HG03025 (cell line): ENCODE data around the gene PSMD9.
"Not testable (repeated sequence)": the region's sequence is repeated elsewhere in the genome, so short reads cannot be mapped to it uniquely, and the experiment has no call there.

Source experiments
- ATAC-seq: cut with Tn5 transposase; IDR thresholded peaks from one replicate; pipeline ENCODE4 v1.9.1; 2021; ENCODE audit warnings: mild to moderate bottlenecking, moderate library complexity; ENCODE audit not compliant: unreplicated experiment, low FRiP score

Gene PSMD9

DNA sequence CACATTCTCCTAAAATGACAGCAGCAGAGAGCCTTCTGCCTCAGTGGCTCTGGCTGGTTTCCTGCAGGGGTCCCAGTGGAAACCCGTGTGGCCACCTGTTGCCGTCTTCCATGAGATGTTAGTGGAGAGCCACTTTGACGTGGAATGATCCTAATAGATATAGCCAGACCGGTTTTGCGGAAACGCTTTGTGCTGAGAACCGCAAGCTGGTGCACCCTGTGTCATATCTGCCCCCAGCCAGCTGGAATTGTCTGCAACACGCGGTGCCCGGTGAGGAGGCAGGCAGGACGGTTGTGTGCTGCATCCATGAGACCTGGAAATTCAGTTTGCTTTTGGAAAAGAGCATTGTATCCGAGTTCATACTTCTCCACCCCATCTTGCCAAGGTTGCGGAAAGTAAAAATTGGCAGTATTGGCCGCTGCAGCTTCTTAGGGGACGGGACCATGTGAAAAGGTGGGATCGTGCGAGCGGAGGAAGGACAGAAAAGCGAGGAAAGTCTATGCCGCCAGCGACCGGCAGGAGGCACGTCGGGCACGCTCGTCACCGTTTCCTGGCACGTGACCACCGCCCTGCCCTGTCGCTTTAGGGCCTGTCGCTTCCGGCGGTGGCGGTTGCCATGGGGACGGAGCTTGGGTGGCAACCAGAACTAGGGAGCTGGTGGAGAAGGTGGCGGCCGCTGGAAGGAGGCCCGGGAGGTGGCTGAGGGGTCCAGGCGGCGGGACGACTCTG is 29.5 kb downstream of the PSMD9 start, which contains the start of gene CFAP251:
TSS of gene CFAP251 (plus strand) at position 643 of the 729 bp plus-strand sequence. CDS start 2,714 bp downstream, outside the sequence.
- ATAC-seq, result peak; percentile 86

DNA sequence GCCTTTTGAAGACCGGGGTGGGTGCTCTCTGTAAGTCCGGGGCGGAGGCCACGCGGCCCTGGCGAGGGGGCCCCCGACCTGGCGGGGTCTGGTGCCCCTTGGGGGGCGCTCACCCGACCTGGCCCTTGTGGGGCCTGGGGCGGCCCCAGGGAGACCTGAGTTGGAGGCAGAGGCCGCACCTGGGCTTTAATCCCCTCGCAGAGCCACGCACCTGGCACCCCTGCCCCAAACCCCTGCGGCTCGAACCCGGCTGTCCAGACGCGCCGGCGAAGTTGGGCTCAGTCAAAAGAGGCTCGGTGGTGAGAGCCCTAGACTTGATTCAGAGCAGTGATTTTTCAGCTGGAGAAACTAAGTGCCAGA is 30.1 kb downstream of the PSMD9 start:
- ATAC-seq, result no peak

DNA sequence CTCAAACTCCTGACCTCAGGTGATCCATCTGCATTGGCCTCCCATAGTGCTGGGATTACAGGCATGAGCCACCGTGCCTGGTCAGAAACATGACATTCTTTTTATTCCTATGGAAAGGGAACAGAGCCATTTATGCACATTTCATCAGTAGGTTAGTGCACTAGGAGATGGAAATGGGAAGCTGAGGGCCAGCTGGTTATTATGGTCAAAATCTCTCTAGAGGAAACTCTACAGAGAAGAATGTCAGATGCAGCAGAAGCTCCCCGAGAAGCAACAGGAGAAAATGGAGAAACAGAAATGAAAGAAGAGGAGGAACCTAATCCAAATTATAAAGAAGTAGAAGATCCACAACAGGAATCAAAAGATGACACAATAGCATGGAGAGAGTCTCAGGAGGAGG is 32.5 kb downstream of the PSMD9 start:
- no peak for ATAC-seq

GRCh38 chr12:121925358-121925695 is 36.7 kb downstream of the PSMD9 start:
- no peak for ATAC-seq

DNA sequence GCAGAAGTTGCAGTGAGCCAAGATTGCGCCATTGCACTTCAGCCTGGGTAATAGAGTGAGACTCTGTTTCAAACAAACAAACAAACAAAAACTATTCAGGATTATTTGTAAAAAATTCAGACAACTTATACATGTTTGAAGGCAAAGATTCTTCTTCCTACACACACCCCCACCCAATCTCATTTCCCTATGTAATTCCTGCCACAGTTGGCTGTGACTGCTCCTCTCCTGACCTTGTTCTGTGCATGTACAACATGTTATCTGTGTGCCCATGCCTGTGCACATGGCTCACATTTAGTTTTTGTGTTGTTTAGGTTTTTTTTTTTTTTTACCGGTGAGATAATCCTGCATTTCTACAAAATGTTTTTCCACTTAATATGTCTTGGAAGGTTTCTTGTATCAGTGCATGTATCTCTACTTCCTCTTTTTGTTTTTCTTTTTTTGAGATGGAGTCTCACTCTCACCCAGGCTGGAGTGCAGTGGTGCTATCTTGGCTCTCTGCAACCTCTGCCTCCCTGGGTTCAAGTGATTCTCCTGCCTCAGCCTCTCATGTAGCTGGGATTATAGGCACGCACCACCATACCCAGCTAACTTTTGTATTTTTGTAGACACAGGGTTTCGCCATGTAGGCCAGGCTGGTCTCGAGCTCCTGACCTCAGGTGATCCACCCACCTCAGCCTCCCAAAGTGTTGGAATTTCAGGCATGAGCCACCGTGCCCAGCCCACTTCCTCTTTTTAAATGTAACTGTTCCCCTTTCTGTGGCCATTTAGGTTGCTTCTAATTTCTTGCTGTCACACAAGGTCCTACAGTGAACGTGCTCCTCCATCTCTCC is 38.5 kb downstream of the PSMD9 start:
- ATAC-seq, result peak; percentile 55

- ATAC-seq, result no peak
Measured at GRCh38 chr12:121927813-121928212, 39.2 kb downstream of the PSMD9 start.

GRCh38 chr12:121929545-121929944 is 41.0 kb downstream of the PSMD9 start:
- ATAC-seq, result not testable (repeated sequence)

DNA sequence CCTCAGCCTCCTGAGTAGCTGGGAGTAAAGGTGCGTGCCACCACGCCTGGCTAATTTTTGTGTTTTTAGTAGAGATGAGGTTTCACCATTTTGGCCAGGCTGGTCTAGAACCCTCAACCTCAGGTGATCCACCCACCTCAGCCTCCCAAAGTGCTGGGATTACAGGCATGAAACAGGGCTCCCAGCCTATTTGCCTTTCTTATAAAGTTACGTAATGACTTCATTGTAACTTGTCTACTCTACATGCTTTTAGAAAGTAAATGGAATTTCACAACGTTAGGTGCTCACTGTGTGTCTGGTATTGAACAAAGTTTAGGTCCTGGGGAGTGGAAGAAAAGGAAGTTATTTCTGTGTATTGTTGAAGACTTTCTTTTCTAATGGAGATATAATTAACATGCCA is 42.3 kb downstream of the PSMD9 start:
- no peak for ATAC-seq

DNA sequence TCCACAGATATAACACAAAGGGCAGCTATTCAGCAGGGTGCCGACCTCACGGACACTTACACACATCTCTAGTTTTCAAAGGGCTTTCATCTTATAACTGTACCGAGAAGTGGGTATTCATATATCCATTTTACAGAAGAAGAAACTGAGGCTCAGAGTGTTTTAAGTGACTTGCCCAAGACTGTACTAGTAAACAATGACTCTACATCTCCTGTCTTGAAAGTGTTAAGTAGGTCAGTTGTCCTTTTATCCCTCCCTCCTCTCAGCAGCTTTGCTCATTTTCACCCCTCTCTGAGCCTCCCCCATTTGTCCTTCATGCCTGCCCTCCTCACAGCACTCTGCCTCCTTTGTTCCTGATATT is 43.6 kb downstream of the PSMD9 start:
- no peak for ATAC-seq

DNA sequence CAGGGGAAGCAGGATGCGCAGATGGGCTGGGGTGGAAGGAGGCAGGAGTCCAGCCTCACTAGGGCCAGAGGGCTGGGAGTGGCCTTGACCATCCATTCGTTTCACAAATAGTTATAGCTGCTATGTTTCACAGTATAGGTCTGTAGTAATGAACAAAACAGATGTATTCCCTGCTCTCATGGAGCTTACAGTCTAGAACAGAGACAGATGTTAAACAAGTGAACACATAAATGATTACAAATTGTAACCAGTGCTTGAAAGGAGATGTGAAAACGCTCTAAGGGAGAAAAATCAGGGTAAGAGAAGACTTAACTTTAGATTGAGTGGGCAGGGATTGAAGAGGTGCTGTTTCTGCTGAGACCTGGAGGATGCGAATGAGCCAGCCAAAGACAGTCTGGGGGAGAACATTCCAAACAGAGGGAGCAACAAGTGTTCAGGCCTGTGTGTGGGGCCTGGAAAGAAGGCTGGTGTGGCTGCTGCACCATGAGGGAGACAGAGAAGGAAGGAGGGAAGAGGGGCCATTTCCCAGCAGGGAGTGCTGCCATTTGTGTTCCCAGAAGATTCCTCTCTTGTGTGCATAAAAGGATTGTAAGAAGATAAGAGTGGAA is 44.4 kb downstream of the PSMD9 start:
- ATAC-seq, result no peak

DNA sequence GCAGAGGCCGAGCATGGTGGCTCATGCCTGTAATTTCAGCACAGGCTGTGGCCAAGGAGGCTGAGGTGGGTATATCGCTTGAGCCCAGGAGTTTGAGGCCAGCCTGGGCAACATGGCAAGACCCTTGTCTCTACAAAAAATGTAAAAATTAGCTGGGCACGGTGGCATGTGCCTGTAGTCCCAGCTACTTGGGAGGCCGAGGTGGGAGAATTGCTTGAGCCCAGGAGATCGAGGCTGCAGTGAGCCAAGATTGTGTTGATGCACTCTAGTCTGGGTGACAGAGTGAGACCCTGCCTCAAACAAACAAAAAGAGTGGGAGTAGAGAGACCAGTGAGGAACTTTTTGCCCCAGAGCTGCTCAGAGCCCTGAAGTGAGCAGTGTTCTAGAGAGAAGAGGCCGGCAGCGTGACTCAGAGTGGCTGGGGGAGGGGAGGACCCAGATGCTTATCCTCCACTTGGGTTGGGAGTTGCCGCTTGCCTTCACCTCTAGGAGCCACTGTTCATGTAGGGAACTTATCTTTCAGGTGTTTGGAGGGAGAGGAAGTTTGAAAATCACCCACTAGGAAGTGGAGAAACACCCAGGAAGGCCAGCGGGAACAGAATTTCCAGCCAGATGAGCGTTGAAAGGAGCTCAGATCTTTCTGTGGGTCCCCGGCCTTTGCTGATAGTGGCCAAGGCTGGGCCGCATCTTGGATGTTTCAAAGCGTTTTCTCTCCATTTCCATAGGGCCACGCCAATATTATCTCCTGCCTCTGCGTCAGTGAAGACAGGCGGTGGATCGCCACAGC is 45.1 kb downstream of the PSMD9 start:
- ATAC-seq, result no peak

GRCh38 chr12:121934309-121934664 is 45.7 kb downstream of the PSMD9 start:
- ATAC-seq, result no peak

- ATAC-seq, result no peak
Measured at GRCh38 chr12:121937654-121938053, 49.1 kb downstream of the PSMD9 start.

DNA sequence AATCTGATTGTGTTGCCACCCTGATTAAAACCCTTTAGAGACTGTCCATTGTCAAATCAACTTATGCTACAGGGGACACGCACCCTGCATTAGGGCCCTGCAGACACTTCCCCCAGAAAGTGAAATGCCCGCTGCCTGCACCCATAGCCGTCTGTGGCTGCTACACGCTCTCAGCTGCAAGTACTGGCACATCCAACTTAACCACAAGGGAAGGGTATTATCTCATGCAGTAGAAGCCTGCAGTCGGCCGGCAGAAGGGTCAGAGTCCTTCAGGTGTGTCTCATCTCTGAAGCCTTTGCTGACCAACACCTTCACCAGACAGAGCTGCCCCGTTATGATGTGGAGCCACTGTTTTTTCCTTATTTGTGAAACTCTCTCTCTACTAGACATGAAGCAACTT is 50.6 kb downstream of the PSMD9 start:
- ATAC-seq, result no peak

- no peak for ATAC-seq
Measured at GRCh38 chr12:121939992-121940766, 51.6 kb downstream of the PSMD9 start.

DNA sequence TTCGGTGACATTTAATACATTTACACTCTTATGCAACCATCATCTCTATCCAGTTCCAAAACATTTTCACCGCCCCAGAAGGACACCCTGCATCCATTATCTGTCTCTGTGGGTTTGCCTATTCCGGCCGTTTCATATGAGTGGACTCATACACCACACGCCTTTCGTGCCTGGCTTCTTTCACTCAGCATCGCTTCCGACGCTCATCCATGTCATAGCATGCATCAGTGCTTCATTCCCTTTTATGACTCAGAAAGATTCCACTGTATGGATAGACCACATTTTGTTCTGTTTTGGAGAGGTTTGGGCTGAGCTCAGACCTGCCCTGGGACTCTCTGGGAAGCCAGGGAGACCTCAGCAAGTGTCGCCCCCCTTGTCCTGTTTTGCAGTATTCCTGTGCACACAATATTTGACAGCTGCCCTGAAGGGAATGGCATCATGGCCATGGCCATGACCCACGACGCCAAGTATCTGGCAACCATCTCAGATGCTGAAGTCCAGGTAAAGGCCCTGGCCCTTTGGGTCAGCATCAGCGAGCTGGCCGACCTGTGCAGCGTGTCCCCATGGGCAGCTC is 53.6 kb downstream of the PSMD9 start:
- no peak for ATAC-seq

DNA sequence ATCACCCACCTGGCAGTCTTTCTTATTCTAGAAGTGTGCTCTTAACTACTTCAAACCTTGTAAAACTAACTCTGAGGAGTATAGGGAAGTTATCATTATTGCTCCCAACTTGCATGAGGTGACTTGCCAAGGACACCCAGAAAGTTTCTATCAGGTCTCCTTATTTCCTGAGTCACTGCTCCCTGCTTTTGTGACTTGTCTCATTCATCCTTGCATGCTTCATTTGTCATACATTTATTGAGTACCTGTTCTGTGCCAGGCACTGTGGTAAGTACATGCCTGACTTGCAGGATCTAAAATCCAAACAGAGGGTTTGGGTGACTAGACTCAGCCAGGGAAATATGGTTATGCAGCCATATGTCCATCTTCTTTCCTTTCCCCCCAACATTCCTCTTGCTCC is 55.3 kb downstream of the PSMD9 start:
- no peak for ATAC-seq

- ATAC-seq, result no peak
Measured at GRCh38 chr12:121946313-121947025, 57.9 kb downstream of the PSMD9 start.

DNA sequence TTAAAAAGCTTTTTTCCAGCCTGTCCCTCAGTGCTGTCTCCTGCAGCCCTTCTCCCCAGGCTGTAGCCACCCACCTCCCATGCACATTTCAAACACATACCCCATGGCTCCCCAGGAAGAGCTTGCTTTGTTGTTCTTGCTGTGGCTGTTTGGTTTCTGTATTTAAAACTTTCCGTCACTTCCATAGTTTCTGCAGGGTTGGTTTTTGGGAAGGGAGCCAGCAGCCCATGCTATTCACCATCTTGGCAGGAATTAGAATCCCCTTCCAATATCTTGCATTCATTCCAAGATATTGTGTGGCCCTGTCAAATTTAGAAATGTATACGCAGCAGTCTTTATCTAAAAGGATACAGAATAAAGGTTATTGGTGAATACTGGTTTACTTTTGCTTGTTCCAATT is 59.4 kb downstream of the PSMD9 start:
- ATAC-seq, result no peak
